Activated CD4-positive, alpha-beta T cell treated with anti-CD3 and anti-CD28 coated beads, Interleukin-2, Interleukin-6, amounts not matched to agents 100 ng/mL and 50 ng/mL, durations not matched to agents 16 hours and 8 hours (primary cell): ENCODE measurements around the gene NES.

Experiments
- DNase-seq: peaks from one replicate; pipeline ENCODE4 v3.0.0-alpha.2; 2020

The NES gene

DNA sequence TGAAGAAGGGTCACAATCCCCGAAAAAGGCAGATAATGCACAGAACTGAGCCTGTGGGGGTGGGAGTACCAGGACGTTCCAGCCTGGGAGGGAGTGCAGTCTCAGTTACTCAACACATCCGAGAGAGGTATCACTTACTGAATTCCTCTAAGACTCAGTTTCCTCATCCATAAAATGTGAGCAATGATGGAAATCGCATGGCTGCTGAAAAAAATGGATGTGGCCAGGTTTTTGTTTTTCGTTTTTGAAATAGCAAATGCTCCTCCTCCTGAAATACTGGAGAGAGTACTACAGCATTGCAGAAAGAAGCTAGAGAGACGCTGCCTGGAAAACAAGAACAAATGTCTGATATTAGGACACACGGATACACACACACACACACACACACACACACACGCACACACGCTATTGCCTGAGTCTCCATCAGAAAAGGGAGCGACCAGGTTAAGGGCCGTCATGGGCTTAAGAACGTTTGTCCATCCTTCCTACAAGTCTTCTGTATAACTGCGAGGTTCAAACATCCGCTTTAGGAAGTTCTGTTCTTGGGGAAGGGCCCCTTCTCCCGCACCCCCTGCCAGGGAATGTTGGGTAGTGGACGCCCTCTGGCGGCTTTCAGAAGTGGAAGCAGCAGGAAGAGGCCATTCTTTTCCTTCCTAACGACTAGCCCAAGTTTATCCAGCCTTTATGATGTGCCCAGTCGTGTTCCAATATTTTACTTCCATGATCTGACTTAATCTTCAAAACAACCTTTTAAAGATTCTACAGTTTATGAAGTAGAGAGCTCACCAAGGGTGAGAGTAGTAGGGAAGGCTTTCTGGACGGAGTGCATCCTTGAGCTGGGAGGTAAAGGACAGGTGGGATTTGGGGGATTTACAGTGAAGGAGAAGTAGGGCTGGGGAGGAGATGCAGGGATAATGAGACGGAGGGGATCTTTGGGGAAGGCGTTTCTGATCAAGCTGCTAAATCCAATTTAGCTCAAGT is 699 bp upstream of the NES start:
- DNase-seq: peak; percentile 38

DNA sequence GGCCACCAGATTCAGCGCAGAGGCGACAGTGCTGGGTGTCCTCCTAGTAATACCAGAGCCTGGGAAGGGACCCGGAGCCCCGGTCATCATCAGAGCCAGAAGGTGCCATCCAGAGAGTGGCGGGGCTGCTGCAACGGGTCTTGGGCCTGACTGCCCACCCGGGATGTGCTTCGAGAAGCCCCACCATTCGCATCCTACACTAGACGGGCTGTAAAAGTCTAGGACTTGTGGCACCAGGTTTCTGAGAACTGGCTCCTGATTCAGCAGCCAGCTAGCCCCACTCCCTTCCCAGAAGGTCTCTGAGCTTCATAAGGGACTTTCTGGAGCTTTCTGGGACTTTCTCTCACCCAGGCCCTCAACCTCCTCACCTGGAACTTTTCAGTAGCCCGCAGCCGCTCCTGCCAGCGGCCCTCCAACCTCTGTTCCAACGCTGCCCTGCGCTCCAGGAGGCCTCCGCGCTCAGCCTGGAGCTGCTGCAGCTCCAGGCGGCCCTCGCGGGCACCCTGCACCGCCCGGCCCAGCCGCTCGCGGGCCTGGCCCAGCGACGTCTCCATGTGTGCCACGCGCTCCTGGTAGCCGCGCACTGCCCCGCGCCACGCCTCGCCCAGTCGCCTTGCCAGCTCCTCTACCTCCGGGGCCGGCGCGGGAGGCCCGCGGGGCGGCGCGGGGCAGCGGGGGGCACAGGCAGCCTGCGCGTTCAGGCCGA is 940 bp downstream of the NES start:
- no peak for DNase-seq

DNA sequence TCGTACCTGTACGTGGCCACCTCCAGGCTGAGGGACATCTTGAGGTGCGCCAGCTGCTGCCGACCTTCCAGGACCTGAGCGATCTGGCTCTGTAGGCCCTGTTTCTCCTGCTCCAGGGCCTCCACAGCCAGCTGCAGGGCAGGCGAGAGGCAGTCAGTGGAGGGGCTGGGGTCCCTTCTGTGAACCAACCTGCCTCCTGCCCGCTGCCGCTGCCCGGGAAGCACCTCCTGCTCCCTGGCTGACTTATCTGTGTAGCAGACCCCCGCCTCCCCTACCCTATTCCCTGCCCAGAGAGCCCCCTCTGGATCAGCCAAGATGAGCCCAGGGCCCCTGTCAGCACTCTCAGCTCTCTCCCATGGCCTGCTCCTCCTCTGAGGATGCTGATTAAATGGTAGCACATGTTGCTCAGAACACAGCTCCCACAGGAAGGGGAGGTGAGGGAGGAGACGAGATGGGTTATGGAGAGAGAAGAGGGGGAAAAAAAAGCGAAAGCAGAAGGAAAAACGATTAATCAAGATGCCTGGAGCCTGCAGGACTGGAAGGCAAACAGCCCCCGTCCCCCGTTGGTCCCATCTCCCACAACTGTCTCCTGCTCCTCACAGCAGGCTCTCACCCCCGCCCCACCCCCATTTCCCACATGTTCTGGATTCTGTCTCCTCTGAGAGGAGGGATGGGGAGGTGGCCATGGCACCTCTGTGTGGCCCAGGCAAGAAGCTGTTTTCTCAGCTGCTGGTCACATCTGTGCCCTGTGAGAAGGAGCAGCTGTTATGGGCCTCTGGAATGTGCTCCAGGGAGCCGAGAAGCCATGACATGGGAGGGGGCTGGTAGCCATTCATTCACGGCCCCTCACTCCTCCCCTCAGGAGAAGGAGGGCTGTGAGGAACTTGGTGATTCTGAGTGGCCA is 1.7 kb downstream of the NES start:
- DNase-seq: no peak

DNA sequence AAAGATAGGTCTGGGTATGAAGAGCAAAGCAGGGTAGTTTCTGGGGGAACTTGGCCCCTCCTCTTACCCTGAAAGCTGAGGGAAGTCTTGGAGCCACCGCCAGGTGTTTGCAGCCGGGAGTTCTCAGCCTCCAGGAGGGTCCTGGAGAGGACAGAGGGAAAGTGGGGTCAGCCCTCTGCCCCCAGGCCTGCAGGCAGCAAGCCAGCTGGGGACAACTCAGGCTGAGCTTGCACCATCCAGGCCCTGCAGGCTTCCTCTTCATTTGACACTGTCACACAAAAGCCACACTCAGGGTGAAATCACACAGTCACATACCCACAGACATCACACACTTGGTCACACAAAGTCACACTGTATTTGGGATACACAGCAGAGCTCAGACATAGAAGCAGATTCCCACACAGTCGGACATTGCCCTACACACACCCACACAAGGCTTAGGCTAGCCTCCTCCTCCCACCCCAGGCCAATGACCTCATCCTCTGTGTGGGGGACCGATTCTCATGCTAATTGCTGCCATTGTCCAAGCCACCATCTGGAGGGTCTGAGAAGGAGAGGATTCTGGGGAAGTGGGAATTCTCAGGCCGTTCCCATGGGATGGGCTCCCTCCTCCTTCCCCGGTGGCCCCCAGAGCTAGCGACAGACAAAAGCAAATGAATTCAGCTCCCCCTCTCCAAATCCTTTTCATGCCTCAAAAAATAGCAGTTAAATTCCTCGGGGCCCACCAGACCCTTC is 3.7 kb downstream of the NES start:
- DNase-seq: no peak

DNA sequence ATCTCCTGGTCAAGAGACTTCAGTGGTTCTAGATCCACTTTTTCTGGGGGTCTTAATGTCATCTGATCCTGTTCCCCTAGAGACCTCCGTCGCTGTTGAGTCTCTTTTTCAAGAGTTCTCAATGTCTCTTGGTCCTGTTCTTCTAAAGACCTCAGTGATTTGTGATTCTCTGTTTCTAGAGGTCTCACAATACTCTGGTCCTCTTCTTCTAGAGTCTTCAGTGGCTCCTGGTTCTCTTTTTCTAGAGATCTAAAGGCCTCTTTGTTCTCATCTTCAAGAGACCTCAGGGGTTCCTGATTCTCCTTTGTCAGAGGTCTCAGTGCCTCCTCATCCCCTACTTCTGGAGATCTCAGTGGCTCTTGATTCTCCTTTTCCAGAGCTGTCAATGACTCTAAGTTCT is 5.4 kb downstream of the NES start:
- no peak for DNase-seq

DNA sequence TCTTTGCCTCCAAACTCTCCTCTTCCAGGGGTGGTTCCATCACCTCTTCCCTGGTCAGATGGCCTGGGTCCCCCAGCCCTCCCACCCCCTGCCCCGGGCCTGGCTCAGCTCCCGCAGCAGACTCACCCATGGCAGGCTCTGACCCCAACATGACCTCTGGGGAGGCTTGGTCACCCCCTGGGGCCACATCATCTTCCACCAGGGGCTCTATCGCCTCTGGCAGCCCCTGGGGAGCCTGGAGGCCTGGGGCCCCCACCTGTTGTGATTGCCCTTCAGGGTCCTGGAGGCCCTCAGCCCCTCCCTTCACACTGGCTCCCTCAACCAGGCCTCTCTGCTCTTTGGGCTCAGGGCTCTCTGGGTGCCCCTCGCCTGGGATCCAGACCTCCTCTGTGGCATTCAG is 6.4 kb downstream of the NES start:
- DNase-seq: no peak

DNA sequence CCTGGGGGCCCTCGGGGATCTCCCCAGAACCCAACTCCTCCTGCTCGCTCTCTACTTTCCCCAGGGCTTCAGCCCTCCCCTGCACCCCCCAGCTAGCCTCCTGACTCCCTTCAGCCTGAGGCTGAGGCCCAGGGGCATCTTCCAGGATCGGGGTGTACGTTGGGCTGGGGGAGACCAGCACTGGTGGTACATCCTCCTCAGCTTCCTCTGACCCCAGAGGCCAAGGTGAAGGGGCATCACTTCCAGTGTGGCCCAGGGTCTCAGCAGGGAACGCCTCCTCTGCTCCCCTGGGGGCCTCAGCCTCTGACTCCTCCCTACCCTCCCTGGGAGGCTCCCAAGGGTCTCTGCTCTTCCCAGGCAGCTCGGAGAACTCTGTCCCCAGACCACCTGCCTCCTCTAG is 6.8 kb downstream of the NES start:
- no peak for DNase-seq

DNA sequence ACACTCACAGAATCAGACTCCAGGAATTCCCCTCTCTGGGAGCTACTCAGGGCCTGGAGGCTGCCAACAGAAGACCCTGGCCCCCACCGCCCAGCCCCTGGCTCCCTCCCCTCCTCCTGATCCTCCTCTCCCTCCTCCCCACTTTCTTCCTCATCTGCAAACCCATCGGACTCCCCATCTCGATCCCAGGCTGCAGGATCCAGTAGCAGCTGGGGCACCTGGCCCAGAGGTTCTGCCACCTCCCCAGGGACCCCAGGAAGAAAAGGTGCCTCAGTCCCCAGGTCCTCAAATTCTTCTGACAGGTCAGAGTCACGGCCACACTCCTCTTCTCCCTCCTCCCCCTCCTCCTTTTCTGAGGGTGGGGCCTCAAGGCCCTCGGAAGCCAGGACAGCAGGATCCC is 7.4 kb downstream of the NES start:
- no peak for DNase-seq

DNA sequence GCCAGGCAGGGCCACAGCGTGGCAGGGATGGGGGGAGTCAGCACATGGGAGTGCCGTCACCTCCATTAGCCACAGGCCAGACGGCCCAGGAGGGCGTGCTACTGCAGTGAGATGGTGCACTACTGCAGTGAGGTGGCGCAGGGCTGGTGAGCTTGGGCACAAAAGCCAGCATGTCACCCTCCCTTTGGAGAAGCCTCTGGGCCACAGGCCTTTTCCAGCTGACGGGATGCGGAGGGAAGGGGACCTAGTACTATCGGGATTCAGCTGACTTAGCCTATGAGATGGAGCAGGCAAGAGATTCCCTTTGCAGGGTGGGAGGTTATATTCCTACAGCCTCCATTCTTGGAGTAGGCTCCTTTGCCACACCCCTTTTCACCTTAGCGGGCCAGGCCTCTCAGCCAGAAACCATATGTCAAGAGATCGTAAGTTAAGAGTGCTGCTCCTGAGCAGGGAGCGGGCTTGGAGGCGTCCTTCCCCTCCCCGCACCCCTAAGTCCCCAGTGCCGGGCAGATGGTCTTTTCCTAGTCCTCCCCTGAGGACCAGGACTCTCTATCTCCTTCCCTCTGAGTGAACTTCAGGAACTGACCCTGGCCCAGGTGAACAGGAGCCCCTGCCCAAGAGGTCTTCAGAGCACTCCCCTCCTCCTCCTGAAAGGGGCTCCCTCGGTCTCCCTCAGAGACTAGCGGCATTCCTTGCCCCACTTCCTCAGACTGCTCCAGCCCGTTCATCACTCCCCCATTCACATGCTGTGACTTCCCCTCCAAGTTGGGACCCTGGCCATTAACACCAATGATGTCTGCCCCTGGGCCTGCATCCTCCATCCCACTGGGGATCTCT is 8.2 kb downstream of the NES start:
- DNase-seq: no peak

DNA sequence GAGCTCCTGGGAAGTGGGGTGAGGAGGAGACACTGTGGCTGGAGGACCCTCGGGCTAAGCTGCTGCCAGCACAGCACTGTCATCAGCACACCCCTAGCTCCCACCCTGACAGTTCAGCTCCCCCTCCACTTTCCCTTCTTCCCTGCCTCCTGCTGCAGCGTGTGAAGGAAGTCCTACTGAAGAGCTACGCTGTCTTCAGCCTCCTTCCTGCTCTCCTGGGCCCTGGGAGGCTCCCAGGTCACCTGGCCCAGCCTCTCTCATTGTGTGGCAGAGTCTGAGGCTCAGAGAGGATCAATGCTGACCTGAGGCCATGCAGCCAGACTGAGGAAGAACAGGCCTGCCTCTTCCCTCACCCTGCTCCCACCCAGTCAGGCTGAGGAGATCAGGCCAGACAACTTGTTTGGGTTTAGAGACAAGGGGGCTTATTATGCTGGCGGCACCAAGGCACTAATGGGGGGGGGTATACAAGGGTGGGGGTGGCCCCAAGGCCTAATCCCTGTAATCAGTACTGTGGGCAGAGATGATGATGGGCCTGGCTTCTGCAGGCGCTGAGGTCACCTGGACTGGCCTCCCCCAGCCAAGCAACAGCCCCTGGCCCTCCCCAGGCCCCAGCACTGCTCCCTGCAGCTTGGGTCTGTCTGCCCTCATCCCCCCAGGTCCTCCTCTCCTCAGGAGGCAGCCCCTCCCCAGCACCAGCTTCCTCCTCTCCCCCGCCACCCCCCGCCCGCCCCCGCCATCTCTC is 9.1 kb downstream of the NES start:
- DNase-seq: no peak

DNA sequence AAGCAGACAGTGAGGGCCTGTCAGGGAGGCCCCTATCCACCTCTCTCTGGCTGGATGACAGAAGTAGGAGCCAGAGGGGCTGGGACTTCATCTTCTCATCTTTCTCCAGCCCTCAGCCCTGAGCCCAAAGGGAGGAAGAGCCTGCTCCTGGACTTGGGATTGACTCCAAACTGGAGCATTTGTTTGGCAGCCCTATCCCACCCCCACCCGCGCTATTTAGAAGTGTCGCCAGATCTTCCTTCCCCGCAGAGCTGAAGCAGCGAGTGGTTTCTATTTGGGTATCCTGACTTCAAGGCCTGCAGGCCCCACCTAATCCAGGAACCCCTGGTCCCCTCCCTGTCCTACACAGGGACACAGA is 9.6 kb downstream of the NES start:
- no peak for DNase-seq

DNA sequence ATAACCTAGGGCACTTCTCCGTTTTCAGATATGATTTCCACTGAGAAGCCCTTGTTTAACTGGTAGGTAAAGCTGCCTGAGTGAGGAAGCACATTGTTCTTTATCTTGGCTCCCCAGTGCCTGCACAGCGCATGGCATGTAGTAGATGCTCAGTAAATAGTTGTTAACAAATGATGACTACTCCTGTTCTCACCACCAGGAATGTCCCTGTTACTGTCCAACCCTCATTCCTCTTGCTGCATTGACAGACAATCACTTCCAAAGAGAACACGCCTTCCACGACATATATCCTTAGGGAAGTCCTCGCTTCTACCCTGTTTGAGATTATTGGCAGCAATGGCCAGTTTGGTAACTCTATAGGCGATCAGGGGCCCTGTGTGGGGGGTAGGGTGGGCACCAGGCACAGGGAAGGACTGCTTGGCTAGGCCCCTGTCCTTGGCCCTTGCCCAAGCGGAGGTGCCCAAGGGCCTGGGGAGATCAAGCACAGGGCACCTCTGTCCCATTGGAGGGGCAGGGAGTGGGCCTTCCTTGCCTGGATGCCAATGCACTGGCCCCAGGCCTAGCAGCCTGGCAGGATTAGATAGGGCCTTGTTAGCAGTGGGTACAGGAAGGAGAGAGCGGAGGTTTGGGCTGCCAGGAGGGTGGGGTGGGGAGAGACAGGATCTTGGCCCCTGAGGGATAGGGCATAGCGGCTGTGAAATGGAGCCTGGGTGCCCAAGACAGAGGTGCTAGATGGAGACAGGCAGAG is 10.2 kb downstream of the NES start:
- DNase-seq: no peak

DNA sequence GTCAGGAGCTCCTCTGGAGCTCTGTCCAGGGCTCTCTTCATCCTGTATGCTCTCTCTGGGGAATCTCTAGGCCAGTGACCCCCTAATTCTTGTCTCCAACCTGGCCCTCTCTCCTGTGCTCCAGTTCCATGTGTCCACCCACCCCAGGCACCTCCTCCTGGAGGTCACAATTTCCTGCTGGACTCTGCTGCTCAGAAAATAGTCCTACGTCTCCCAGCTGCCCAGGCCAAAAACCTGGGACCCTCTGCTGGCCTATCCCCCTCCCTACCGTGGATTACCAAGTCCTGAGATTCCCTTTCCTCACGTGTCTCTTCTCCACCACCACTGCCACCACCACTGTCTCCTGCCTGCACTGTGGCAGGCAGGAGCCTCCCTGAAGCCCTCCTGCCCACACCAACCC is 11.7 kb downstream of the NES start:
- DNase-seq: no peak

DNA sequence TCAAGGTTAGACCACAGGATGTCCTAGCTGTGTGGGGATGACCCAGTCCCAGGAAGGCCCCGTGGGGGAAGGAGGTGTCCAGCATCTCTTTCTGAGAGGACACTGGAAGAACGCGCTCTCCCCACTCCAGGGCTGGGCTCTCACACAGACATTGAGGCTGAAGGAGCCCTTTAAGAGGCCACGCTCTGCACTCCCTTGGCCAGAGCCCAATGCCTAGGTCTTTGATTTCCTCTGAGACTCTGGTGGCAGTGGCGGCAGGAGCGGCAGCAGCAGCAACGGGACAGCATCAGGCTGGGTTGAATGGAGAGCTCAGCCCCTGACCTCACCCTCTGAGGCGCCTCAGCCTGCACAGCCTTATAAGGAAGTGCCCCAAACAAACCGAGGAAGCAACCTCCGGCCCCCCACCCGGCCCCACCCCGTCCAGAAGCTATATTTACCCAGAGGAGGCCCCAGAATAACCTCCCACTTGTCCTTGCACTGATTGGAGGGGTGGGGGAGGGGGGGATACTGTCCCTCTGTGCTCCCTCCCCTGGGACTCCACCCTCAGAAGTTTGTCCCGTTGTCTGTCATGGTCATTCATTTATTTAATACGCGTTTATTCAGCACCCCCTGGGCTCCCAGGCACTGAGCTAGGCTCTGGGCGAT is 12.3 kb downstream of the NES start:
- no peak for DNase-seq

DNA sequence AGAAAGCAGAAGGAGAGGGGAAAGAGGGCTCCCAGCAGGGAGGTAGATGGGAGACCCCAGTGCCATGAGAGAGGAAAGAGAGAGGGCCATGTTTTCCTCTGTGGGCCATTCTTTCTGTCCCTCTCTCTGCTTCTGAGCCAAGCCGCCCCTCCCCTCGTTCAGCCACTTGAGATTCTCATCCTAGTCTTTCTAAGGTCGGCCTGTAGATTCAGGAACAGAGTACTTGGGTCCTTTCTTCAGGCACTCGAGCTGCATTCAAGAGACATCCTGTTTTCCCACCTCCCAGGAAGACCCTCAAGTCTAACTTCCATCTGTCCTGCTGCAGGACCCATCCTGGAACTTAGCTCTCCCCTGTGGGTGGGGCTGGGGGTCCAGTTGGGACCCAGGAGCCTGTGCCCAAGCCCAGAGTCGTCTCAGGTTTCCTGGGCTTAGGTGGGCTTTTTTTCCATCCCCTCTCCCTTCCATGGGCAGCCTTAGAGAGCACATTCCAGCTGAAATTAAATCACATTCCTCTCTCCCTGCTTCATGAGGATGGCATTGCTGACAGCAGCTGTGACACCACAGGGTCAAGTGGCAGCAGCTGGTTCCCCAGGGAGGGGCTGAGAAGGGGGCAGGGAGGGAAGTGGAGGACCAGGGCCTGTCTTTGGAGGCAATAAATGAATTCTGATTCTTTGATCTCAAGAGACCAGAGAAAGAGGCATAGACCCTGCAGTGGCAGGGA is 13.0 kb downstream of the NES start:
- no peak for DNase-seq

DNA sequence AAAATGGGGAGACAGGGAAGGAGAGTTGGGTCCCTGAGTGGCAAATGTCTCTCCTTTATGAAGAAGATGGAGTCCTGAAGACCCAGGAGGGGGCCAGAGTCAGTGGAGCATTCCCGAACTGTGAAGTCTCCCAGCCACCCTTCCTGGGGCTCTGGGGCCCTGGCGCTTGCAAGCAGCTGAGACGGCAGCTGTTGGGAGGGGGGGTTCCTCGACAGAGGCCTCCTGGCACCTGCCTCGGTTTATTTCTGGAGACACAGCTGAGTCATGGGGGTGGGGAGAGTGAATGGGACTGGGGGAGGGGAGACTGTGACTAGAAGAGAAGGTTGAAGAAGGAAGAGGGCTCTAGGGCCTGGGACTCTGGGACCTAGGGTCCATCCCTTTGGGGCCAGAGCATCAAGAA is 14.0 kb downstream of the NES start:
- no peak for DNase-seq

DNA sequence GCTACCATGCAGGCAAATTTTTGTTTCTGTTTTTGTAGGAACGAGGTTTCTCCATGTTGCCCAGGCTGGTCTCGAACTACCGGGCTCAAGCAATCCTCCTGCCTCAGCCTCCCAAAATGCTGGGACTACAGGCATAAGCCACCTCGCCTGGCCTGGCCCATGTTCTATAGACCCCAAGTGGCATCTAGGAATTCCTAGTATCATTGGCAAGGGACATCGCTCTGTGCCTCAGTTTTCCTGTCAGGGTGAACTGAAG is 14.5 kb downstream of the NES start:
- DNase-seq: no peak

DNA sequence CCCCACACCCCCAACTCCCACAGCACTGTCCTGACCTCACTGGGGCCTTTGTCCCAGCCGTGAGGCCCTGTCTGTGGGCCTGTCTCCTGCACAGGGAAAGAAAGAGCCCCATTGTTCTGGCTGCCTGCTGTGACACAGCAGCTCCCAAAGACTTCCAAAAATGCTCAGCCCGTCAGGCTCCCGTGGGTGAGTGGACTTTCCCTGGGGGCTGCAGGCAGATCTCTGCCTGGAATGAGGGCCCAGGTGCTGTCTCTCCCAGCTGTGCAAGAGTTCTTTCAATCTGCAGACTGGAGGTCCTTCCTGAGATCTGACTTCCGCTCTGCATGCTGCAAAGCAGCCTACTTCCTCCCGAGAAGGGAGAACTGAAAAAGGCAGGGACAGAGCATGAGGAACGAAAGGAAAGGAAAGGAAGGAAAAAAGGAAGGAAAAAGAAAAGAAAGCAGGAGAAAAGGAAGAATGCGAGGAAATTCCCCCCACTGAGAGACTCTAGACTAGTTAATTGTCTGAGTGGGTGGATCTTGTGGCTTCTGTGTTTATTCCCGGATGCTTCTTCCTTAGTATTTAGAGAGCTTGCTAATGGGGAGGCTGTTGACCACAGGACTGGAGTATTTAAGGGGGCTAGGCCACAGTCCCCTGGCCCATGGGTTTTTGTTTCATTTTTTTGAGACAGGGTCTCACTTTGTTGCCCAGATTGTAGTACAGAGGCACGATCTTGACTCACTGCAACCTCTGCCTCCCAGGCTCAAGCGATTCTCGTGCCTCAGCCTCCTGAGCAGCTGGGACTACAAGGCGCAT is 15.0 kb downstream of the NES start:
- no peak for DNase-seq

DNA sequence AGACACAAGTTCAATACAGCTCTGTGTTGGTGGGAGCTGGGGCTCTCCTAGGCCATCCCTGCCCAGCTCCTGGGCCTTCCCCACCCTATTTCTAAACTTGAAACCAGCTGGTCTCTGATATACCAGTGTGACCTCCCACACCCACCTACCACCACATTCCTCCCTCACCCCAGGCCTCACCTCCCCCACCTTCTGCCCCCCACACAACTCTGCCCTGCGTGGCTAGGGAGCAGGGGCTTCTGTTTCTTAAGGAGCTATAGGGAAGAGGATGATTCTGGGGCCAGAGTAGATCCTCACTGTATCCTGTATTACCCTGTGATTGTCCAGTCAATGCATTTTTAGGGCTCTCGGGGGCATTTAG is 16.5 kb downstream of the NES start:
- no peak for DNase-seq
